IPS-20b (cell line): ENCODE measurements around the gene AIFM3.

Experiments used
- H3K27ac ChIP-seq: one replicate; pipeline ENCODE4 v1.5.1; 2013; ENCODE audit warnings: low read length
- H3K27me3 ChIP-seq: 2 replicates; pipeline ENCODE4 v1.6.1; 2013; ENCODE audit warnings: mild to moderate bottlenecking, low read length, inconsistent platforms; ENCODE audit not compliant: insufficient read depth
- H3K36me3 ChIP-seq: 2 replicates; pipeline ENCODE4 v1.6.1; 2013; ENCODE audit warnings: low read depth, mild to moderate bottlenecking, inconsistent platforms, low read length, moderate library complexity; ENCODE audit not compliant: insufficient read depth
- H3K4me1 ChIP-seq: 2 replicates; pipeline ENCODE4 v1.6.1; 2013; ENCODE audit warnings: mild to moderate bottlenecking, control low read depth, inconsistent platforms, low read length, moderate library complexity; ENCODE audit not compliant: insufficient read depth
- H3K4me3 ChIP-seq: 2 replicates; pipeline ENCODE4 v1.5.1; 2013; ENCODE audit warnings: mild to moderate bottlenecking, low read length, inconsistent platforms
- H3K9ac ChIP-seq: 2 replicates; pipeline ENCODE4 v1.6.1; 2013; ENCODE audit warnings: low read depth, mild to moderate bottlenecking, inconsistent platforms, low read length, moderate library complexity
- H3K9me3 ChIP-seq: 2 replicates; pipeline ENCODE4 v1.6.1; 2013; ENCODE audit warnings: mild to moderate bottlenecking, low read depth, low read length, inconsistent platforms; ENCODE audit not compliant: insufficient read depth

The AIFM3 gene

GRCh38 chr22:20990184-20991180 is 23.4 kb downstream of the AIFM3 start:
- Histone ChIP-seq H3K27ac (no peak overlapping the region), H3K9me3 (no peaks in the 10 kb centered on the region), H3K27me3 (no peaks in the 10 kb centered on the region), H3K36me3 (peaks cover 20% of the 10 kb centered on the region), H3K9ac (no peak overlapping the region), H3K4me1 (no peaks in the 10 kb centered on the region), H3K4me3 (no peak overlapping the region)

- no peaks in the 10 kb centered on the region for H3K9me3 ChIP-seq
- no peak overlapping the region for H3K9ac ChIP-seq
- H3K36me3 ChIP-seq = peaks cover 17% of the 10 kb centered on the region
- H3K4me1 ChIP-seq = no peaks in the 10 kb centered on the region
- no peak overlapping the region for H3K27ac ChIP-seq
- H3K4me3 ChIP-seq = no peak overlapping the region
- H3K27me3 ChIP-seq = no peaks in the 10 kb centered on the region
Measured at GRCh38 chr22:20991252-20992055, 24.4 kb downstream of the AIFM3 start.

GRCh38 chr22:20992056-20992442 is 25.0 kb downstream of the AIFM3 start:
- no peaks in the 10 kb centered on the region for H3K27me3 ChIP-seq
- H3K9ac ChIP-seq = no peak overlapping the region
- no peak overlapping the region for H3K27ac ChIP-seq
- no peak overlapping the region for H3K4me3 ChIP-seq
- no peaks in the 10 kb centered on the region for H3K9me3 ChIP-seq
- H3K36me3 ChIP-seq = peaks cover 23% of the 10 kb centered on the region
- no peaks in the 10 kb centered on the region for H3K4me1 ChIP-seq

- Histone ChIP-seq H3K36me3 (peaks cover 26% of the 10 kb centered on the region), H3K4me1 (no peaks in the 10 kb centered on the region), H3K4me3 (no peak overlapping the region), H3K27ac (no peak overlapping the region), H3K9me3 (no peaks in the 10 kb centered on the region), H3K27me3 (no peaks in the 10 kb centered on the region), H3K9ac (no peak overlapping the region)
Measured at GRCh38 chr22:20992456-20993303, 25.6 kb downstream of the AIFM3 start.

GRCh38 chr22:20993304-20994127 is 26.5 kb downstream of the AIFM3 start:
- no peaks in the 10 kb centered on the region for H3K9me3 ChIP-seq
- no peak overlapping the region for H3K4me3 ChIP-seq
- H3K4me1 ChIP-seq = no peaks in the 10 kb centered on the region
- H3K27ac ChIP-seq = no peak overlapping the region
- H3K27me3 ChIP-seq = no peaks in the 10 kb centered on the region
- no peak overlapping the region for H3K9ac ChIP-seq
- H3K36me3 ChIP-seq = peaks cover 27% of the 10 kb centered on the region

GRCh38 chr22:20994128-20994901 is 27.3 kb downstream of the AIFM3 start:
- no peak overlapping the region for H3K9ac ChIP-seq
- H3K9me3 ChIP-seq = no peaks in the 10 kb centered on the region
- H3K4me3 ChIP-seq = no peak overlapping the region
- H3K4me1 ChIP-seq = no peaks in the 10 kb centered on the region
- no peaks in the 10 kb centered on the region for H3K27me3 ChIP-seq
- peaks cover 33% of the 10 kb centered on the region for H3K36me3 ChIP-seq
- no peak overlapping the region for H3K27ac ChIP-seq

- H3K27ac ChIP-seq = no peak overlapping the region
- peaks cover 39% of the 10 kb centered on the region for H3K36me3 ChIP-seq
- no peak overlapping the region for H3K4me3 ChIP-seq
- H3K9me3 ChIP-seq = no peaks in the 10 kb centered on the region
- H3K4me1 ChIP-seq = no peaks in the 10 kb centered on the region
- no peaks in the 10 kb centered on the region for H3K27me3 ChIP-seq
- H3K9ac ChIP-seq = no peak overlapping the region
Measured at GRCh38 chr22:20994902-20995241, 27.8 kb downstream of the AIFM3 start.

- peaks cover 40% of the 10 kb centered on the region for H3K36me3 ChIP-seq
Measured at GRCh38 chr22:20995329-20996030, 28.4 kb downstream of the AIFM3 start.

GRCh38 chr22:20996031-20996410 is 29.0 kb downstream of the AIFM3 start:
- H3K36me3 ChIP-seq = peaks cover 40% of the 10 kb centered on the region
- H3K4me1 ChIP-seq = peaks cover 7% of the 10 kb centered on the region
- no peak overlapping the region for H3K4me3 ChIP-seq
- H3K9me3 ChIP-seq = no peaks in the 10 kb centered on the region
- no peaks in the 10 kb centered on the region for H3K27me3 ChIP-seq
- H3K9ac ChIP-seq = no peak overlapping the region
- H3K27ac ChIP-seq = no peak overlapping the region

More at GRCh38 chr22:20995329-20996030, 28.4 kb downstream of the AIFM3 start:
- Histone ChIP-seq H3K4me1 (peaks cover 2% of the 10 kb centered on the region; the same call in 1 of the 2 replicates), H3K9ac (no peak overlapping the region), H3K27ac (no peak overlapping the region), H3K27me3 (no peaks in the 10 kb centered on the region), H3K9me3 (no peaks in the 10 kb centered on the region), H3K4me3 (no peak overlapping the region)
